Measurements from ENCODE around the gene SRRM4. TPM values are rescaled to one million over a fixed set of nuclear protein-coding genes. Genes with fewer than 3 reads are reported as not detected.

Gene SRRM4
- total RNA-seq, 1 donor: not detected

- H3K27me3 ChIP-seq (ENCODE audit: insufficient read depth, low read length): no peaks in the 10 kb centered on the region
- peak overlapping the region; percentile 88 for H3K4me2 ChIP-seq (ENCODE audit: insufficient read depth, low read length)
- no peaks in the 10 kb centered on the region for H3K36me3 ChIP-seq (ENCODE audit: insufficient read depth, low read length)
- peaks cover 21% of the 10 kb centered on the region for H3K79me2 ChIP-seq (ENCODE audit: insufficient read depth, low read length)
- no peak for TF ChIP-seq CTCF (IDR thresholded peaks at IDR 0.05; ENCODE audit: extremely low read depth, low read depth, low read length)
- DNase-seq (ENCODE audit: insufficient read length, low spot score, missing footprints): no peak
- H4K20me1 ChIP-seq (ENCODE audit: insufficient read depth, low read length): no peaks in the 10 kb centered on the region
- H3K9me3 ChIP-seq (ENCODE audit: low read depth, low read length): no peaks in the 10 kb centered on the region
- peak overlapping the region; percentile 69 for H3K4me3 ChIP-seq (ENCODE audit: insufficient read depth, low read length)
- H3K4me1 ChIP-seq (ENCODE audit: insufficient read depth, low read length): peaks cover 25% of the 10 kb centered on the region
- H3K27ac ChIP-seq (ENCODE audit: low read depth, low read length): peak overlapping the region; percentile 65
- H2AFZ ChIP-seq (ENCODE audit: low read length): peak overlapping the region; percentile 45
Observed at GRCh38 chr12:119181202-119181601, 199.9 kb downstream of the SRRM4 start.

- no peak overlapping the region for H3K4me2 ChIP-seq (ENCODE audit: insufficient read depth, low read length)
- no peak for DNase-seq (ENCODE audit: insufficient read length, low spot score, missing footprints)
- H2AFZ ChIP-seq (ENCODE audit: low read length): no peak overlapping the region
- no peak overlapping the region for H3K27ac ChIP-seq (ENCODE audit: low read depth, low read length)
- H3K4me1 ChIP-seq (ENCODE audit: insufficient read depth, low read length): peaks cover 19% of the 10 kb centered on the region
- no peak overlapping the region for H3K4me3 ChIP-seq (ENCODE audit: insufficient read depth, low read length)
- H3K36me3 ChIP-seq (ENCODE audit: insufficient read depth, low read length): no peaks in the 10 kb centered on the region
- H3K9me3 ChIP-seq (ENCODE audit: low read depth, low read length): no peaks in the 10 kb centered on the region
- TF ChIP-seq CTCF (IDR thresholded peaks at IDR 0.05; ENCODE audit: extremely low read depth, low read depth, low read length): no peak
- no peaks in the 10 kb centered on the region for H4K20me1 ChIP-seq (ENCODE audit: insufficient read depth, low read length)
- H3K27me3 ChIP-seq (ENCODE audit: insufficient read depth, low read length): no peaks in the 10 kb centered on the region
- H3K79me2 ChIP-seq (ENCODE audit: insufficient read depth, low read length): peaks cover 21% of the 10 kb centered on the region
Observed at GRCh38 chr12:119181944-119182343, 200.6 kb downstream of the SRRM4 start.

GRCh38 chr12:119182701-119183493, 201.6 kb downstream of the SRRM4 start:
- Histone ChIP-seq H3K9me3 (ENCODE audit: low read depth, low read length) (no peaks in the 10 kb centered on the region), H3K27ac (ENCODE audit: low read depth, low read length) (no peak overlapping the region), H3K36me3 (ENCODE audit: insufficient read depth, low read length) (no peaks in the 10 kb centered on the region), H3K27me3 (ENCODE audit: insufficient read depth, low read length) (no peaks in the 10 kb centered on the region), H4K20me1 (ENCODE audit: insufficient read depth, low read length) (no peaks in the 10 kb centered on the region), H3K4me2 (ENCODE audit: insufficient read depth, low read length) (no peak overlapping the region), H3K4me3 (ENCODE audit: insufficient read depth, low read length) (no peak overlapping the region), H3K4me1 (ENCODE audit: insufficient read depth, low read length) (peaks cover 19% of the 10 kb centered on the region), H2AFZ (ENCODE audit: low read length) (no peak overlapping the region), H3K79me2 (ENCODE audit: insufficient read depth, low read length) (peaks cover 21% of the 10 kb centered on the region)
- no peak for DNase-seq (ENCODE audit: insufficient read length, low spot score, missing footprints)
- no peak for TF ChIP-seq CTCF (IDR thresholded peaks at IDR 0.05; ENCODE audit: extremely low read depth, low read depth, low read length)

GRCh38 chr12:119183942-119184695, 202.8 kb downstream of the SRRM4 start:
- no peak overlapping the region for H3K4me2 ChIP-seq (ENCODE audit: insufficient read depth, low read length)

More at GRCh38 chr12:119183942-119184695, 202.8 kb downstream of the SRRM4 start:
- H3K9me3 ChIP-seq (ENCODE audit: low read depth, low read length): no peaks in the 10 kb centered on the region
- no peaks in the 10 kb centered on the region for H3K36me3 ChIP-seq (ENCODE audit: insufficient read depth, low read length)
- no peak overlapping the region for H3K4me3 ChIP-seq (ENCODE audit: insufficient read depth, low read length)
- no peak overlapping the region for H3K27ac ChIP-seq (ENCODE audit: low read depth, low read length)
- no peaks in the 10 kb centered on the region for H4K20me1 ChIP-seq (ENCODE audit: insufficient read depth, low read length)
- no peak for TF ChIP-seq CTCF (IDR thresholded peaks at IDR 0.05; ENCODE audit: extremely low read depth, low read depth, low read length)
- H3K4me1 ChIP-seq (ENCODE audit: insufficient read depth, low read length): peaks cover 22% of the 10 kb centered on the region
- no peak for DNase-seq (ENCODE audit: insufficient read length, low spot score, missing footprints)
- no peak overlapping the region for H2AFZ ChIP-seq (ENCODE audit: low read length)
- H3K27me3 ChIP-seq (ENCODE audit: insufficient read depth, low read length): no peaks in the 10 kb centered on the region
- H3K79me2 ChIP-seq (ENCODE audit: insufficient read depth, low read length): peaks cover 21% of the 10 kb centered on the region

All from osteoblast (primary cell).